Kidney (tissue), 14 donors: Measurements from ENCODE around the gene HMHB1. TPM values are rescaled to one million over a fixed set of nuclear protein-coding genes. Genes with fewer than 3 reads are reported as not detected.

Experiments
- DNase-seq, 5 donors: peaks; one replicate each; pipeline ENCODE4 v3.0.0-alpha.2; 2013 to 2020
- FAIRE-seq: peaks from 2 replicates; lab custom pipeline; 2012; peaks lifted over from hg19 to GRCh38; lab: Jason Lieb, UNC
- H3K27ac ChIP-seq, 2 donors: one replicate each; pipeline ENCODE4 v1.7.0; 2013; ENCODE audit warnings: low read depth in 2 of 2, low read length in 2 of 2, inconsistent platforms in 1 of 2
- H3K27me3 ChIP-seq: one replicate; pipeline ENCODE4 v1.7.1; 2013; ENCODE audit warnings: low read length, inconsistent platforms; ENCODE audit not compliant: control insufficient read depth, insufficient read depth
- H3K36me3 ChIP-seq, 3 donors: one replicate each; pipeline versions ENCODE4 v1.7.0 to v1.7.1; 2013; ENCODE audit warnings: low read length in 3 of 3, control low read depth in 1 of 3, inconsistent platforms in 1 of 3; ENCODE audit not compliant: insufficient read depth in 3 of 3, control insufficient read depth in 2 of 3
- H3K4me1 ChIP-seq, 3 donors: one replicate each; pipeline versions ENCODE4 v1.7.0 to v1.7.1; 2013; ENCODE audit warnings: low read length in 3 of 3, inconsistent platforms in 1 of 3, low read depth in 1 of 3; ENCODE audit not compliant: control insufficient read depth in 2 of 3, insufficient read depth in 2 of 3
- H3K4me3 ChIP-seq, 3 donors: one replicate each; pipeline versions ENCODE4 v1.7.0 to v1.8.1; 2013; ENCODE audit warnings: low read length in 3 of 3, control low read depth in 1 of 3, inconsistent platforms in 1 of 3
- H3K9ac ChIP-seq, 3 donors: one replicate each; pipeline versions ENCODE4 v1.7.0 to v1.7.1; 2013; ENCODE audit warnings: low read length in 3 of 3, control low read depth in 1 of 3, inconsistent platforms in 1 of 3
- H3K9me3 ChIP-seq, 3 donors: one replicate each; pipeline versions ENCODE4 v1.7.0 to v1.7.1; 2013; ENCODE audit warnings: low read length in 3 of 3, control low read depth in 1 of 3, inconsistent platforms in 1 of 3; ENCODE audit not compliant: control insufficient read depth in 2 of 3, insufficient read depth in 1 of 3
- intact Hi-C: fragments of 100-400 bp; cut with DNase I; formaldehyde crosslinking; loops from one replicate; pipeline ENCODE4 v1.11.1; 2022
- polyA plus RNA-seq: library from polyadenylated mRNA; stranded (reverse); fragments of 350-450 nt; fragmentation: Illumina TruSeq; extraction: RNeasy Lipid Tissue Mini Kit (QIAGEN cat#74804); gene quantifications from one replicate; pipeline ENCODE4 v1.2.3, GENCODE V29; 2014; ENCODE audit warnings: low read depth, low replicate concordance; ENCODE audit not compliant: insufficient read depth
- total RNA-seq: library from RNA; stranded (reverse); fragmentation: NEBNext Ultra II Directional; extraction: Animal tissue kit (Norgen Biotek cat#: 25700); gene quantifications from one replicate; pipeline ENCODE4 v1.2.1, GENCODE V29; 2021
- TF ChIP-seq, protein P1 (sequence below): IDR thresholded peaks from 3 replicates; pipeline ENCODE4 v1.5.1; 2012; ENCODE audit warnings: mild to moderate bottlenecking, moderate library complexity, borderline replicate concordance; ENCODE audit not compliant: insufficient read depth; ENCODE audit errors: extremely low read depth
- donor health status: control.
- donor health status: control.
- donor health status: control.
- donor health status: control.
- donor health status: control.
- donor health status: DM: yes; HTN: yes; CAD: no.
- donor health status: Normal renal cell carcinoma (clear cell type).

The HMHB1 gene
- total and polyA plus RNA-seq, 2 donors from 2014 or later = not detected

DNA sequence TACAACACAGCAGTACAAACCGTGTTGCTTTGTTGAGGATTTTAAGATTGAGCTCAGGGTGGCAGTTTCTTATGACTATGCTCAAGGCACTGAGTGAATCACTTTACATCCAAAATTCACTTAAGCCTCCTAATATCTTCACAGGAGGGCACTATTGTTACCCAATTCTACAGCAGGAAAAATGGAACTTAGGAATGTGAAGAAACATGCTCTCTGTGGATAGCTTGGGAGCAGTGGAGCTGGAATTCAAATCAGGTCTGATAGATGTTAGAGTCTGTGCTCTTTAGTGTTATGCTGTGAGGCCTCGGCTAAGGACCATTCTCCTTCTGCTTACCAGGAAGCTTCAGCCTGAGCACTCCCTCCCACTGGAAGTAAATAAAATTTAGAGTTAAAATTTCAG, 18.7 kb upstream of the HMHB1 start:
- intact Hi-C loops = no loop called here
- Histone ChIP-seq H3K9ac (no peak overlapping the region), H3K36me3 (no peaks in the 10 kb centered on the region), H3K4me1 (no peaks in the 10 kb centered on the region), H3K4me3 (no peak overlapping the region), H3K9me3 (no peaks in the 10 kb centered on the region), H3K27me3 (no peaks in the 10 kb centered on the region), H3K27ac (no peak overlapping the region)
- DNase-seq (no peak), FAIRE-seq (no peak)
- TF ChIP-seq, protein P1, sequence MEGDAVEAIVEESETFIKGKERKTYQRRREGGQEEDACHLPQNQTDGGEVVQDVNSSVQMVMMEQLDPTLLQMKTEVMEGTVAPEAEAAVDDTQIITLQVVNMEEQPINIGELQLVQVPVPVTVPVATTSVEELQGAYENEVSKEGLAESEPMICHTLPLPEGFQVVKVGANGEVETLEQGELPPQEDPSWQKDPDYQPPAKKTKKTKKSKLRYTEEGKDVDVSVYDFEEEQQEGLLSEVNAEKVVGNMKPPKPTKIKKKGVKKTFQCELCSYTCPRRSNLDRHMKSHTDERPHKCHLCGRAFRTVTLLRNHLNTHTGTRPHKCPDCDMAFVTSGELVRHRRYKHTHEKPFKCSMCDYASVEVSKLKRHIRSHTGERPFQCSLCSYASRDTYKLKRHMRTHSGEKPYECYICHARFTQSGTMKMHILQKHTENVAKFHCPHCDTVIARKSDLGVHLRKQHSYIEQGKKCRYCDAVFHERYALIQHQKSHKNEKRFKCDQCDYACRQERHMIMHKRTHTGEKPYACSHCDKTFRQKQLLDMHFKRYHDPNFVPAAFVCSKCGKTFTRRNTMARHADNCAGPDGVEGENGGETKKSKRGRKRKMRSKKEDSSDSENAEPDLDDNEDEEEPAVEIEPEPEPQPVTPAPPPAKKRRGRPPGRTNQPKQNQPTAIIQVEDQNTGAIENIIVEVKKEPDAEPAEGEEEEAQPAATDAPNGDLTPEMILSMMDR = no peak

DNA sequence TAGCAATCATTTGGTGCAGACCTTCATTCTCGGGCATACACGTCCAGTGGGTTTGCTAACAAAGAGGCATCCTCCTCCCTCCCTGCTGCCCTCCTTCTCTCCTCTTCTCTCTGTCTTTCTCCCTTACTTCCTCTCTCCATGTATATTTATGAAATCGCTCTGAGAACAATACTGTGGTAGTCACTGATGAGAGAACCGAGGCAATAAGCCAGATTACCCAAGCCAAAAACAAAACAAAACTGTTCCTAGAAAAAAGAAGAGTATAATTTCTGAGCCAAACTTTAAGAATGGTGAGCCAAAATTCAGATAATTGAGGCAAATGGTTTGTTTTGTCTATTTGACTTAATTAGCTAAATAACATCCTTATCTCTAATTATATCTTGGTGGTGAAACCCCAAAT, 15.8 kb upstream of the HMHB1 start:
- DNase-seq (no peak), FAIRE-seq (no peak)
- TF ChIP-seq, protein P1 = no peak
- no peaks in the 10 kb centered on the region for H3K27me3 ChIP-seq
- H3K4me3 ChIP-seq = no peak overlapping the region
- no peaks in the 10 kb centered on the region for H3K36me3 ChIP-seq
- H3K27ac ChIP-seq = no peak overlapping the region
- H3K9ac ChIP-seq = no peak overlapping the region
- intact Hi-C loops = no loop called here
- H3K4me1 ChIP-seq = no peaks in the 10 kb centered on the region
- H3K9me3 ChIP-seq = no peaks in the 10 kb centered on the region

DNA sequence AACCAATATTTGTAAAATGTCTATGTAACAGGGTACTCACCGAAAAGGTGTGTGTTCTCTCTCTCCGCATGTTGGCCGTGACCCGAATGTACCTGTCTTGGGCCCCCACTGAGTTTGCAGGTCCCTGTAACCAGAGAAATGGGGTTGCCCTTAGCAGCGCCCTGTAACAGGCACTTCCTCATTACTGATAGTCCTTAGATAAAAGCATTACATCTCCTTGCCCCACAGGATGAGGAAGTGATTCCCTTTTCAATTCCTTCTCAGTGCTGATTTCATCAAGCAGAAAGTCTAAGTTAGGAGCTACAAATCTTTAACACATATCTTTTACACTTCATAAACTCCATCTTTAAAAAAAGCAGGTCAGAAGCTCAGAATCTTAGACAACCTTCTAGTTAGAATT, 15.2 kb upstream of the HMHB1 start:
- Histone ChIP-seq H3K27me3 (no peaks in the 10 kb centered on the region), H3K9me3 (no peaks in the 10 kb centered on the region), H3K4me3 (no peak overlapping the region), H3K9ac (no peak overlapping the region), H3K27ac (no peak overlapping the region), H3K36me3 (no peaks in the 10 kb centered on the region), H3K4me1 (no peaks in the 10 kb centered on the region)
- TF ChIP-seq, protein P1 = no peak
- FAIRE-seq = no peak
- intact Hi-C loops = no loop called here
- no peak for DNase-seq

DNA sequence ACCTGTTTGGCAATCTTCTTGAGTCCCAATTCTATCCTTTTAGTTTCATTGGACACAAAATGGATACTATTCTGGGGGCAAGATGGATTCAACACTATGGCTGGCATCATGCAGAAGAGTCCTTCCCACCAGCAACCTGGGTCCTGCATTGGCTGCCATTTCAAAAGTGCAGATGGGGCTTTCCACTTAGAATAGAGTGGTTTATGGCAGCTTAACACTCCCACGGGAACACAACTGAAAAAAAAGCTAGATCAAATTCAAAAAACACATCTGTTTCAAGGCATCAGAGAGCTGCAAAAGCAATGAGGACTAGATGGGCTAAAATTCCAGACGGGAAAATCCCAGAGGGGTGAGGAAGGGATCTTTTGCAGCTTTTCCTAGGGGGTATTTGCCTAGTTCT, 11.2 kb upstream of the HMHB1 start:
- Histone ChIP-seq H3K4me3 (no peak overlapping the region), H3K4me1 (no peaks in the 10 kb centered on the region), H3K27ac (no peak overlapping the region), H3K9ac (no peak overlapping the region), H3K36me3 (no peaks in the 10 kb centered on the region), H3K27me3 (no peaks in the 10 kb centered on the region), H3K9me3 (no peaks in the 10 kb centered on the region)
- no peak for DNase-seq
- TF ChIP-seq, protein P1 = no peak
- intact Hi-C loops = no loop called here
- FAIRE-seq = no peak
